HG03095 (cell line): Measurements from ENCODE around the gene CNKSR3.

Source experiments
- ATAC-seq: cut with Tn5 transposase; IDR thresholded peaks from one replicate; pipeline ENCODE4 v1.9.1; 2021; ENCODE audit warnings: moderate library complexity; ENCODE audit not compliant: unreplicated experiment

The CNKSR3 gene

DNA sequence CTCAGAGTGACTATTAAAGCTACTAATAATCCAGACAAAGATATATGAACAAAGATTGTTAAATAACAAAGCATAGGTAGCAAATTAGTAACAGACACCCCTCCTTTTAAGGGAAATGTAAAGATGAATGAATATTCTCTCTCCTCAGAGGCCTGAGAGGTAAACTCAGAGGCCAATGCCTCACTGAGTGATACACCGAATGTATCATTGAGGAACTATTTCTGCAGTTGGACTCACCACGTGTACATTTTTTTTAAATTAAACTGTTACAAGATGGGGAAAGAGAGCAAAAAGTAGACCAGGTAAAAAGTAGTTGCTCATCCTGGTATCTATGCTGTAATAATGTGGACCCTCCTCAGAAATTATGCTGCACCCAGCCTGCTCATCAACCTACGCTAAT is 81.6 kb downstream of the CNKSR3 start:
- ATAC-seq: no peak

DNA sequence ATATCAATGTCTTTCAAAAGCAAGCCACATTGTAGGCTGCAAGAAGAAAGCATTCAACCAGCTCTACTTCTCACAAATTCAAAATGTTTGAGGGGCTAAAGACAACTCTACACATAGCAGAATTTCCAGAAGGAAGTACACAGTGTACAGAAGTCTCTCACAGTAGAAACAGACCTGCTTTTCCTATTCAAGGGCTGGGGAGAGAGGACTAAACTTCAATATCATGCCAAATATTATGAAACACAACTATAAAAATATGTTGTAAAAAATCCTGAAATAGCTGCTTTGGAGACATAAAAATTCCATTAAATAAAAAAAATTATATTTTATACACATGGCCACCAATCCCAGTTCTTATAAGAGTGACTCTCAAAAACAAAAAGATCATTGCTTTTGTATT is 83.0 kb downstream of the CNKSR3 start:
- no peak for ATAC-seq

DNA sequence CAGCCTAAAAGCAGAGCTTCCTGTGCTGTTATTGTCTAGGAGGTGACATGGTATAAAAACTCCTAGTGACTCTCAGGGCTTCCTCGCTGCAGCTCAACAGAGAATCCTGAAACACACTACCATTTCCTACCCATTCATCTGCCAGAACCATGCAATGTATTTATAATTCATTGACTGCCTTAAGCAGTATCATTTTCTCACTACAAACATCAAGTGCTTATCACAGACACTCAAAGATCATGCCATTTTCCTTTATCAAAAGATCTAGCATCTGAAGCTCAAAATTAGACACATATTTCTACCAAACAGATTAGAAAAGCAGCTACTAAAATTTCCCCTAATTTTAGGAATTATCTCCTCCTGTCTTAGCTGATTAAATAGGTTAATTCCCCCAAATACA is 83.5 kb downstream of the CNKSR3 start:
- no peak for ATAC-seq

GRCh38 chr6:154425034-154425433 is 85.5 kb downstream of the CNKSR3 start:
- ATAC-seq: no peak

DNA sequence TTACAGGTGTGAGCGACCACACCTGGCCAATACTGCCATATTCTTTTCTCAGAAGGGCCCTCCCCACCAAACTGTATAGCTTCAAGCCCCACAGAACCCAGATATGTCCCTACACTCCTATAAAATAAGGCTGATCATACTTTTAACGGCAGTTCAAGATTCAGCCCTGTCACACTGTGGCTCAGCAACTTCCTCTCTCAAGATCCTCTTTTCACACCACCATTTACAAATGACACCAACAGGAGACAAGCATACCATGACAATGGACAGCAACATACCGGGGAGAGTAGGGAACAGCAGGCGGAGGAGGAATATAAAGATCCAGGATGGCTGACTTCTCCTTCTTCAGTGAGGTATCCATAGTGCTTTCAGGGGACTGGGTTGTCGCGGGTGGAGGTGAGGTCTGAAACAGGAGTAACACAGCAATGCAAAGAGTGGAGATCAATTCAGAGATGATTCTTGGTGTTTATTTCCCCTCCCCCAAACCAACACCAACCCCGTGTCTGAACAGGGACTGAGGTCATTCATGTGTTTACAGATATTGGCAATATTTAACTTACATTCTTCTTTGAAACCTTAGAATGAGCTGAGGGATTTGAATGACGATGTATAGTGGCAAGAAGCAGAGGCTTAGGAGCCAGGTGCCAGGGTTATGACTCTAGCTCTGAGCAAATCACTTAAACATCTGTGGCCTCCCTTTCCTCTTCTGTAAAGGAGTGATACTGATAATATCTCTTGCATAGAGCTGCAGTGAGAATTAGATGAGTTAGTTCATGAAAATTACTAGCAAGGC is 96.3 kb downstream of the CNKSR3 start:
- no peak for ATAC-seq

DNA sequence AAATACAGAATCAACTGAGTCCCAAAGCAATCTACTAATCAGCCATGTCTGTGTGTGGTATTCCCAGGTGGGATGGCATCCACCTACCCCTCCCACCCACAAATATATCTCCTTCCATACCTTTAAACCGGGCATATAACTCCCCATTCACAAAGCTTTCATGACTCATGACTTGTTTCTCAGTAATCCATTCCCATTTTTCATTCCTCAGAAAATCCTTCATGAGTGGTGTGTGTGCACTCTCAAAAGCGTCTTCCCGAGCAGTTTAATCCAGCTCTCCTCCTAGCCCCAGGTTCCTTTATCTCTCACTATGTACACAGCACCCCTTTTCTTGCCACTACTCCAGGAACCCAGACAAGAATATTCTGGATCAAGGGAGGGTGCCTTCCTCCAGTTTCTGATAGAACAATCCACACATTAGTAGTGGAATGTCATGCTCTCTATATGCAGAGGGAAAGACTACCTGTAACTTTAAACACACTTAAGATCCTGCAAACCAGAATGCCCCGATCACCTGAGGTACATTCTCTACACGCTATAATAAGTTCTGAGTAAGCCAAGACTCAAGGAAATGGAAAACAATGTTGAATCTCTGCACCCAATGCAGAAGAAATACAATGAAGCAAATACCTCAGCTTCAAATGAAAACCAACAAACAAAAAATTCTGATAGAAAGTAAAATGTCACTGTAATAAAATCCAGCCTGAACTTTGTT is 98.2 kb downstream of the CNKSR3 start:
- no peak for ATAC-seq

GRCh38 chr6:154411076-154411475 is 99.4 kb downstream of the CNKSR3 start:
- no peak for ATAC-seq

DNA sequence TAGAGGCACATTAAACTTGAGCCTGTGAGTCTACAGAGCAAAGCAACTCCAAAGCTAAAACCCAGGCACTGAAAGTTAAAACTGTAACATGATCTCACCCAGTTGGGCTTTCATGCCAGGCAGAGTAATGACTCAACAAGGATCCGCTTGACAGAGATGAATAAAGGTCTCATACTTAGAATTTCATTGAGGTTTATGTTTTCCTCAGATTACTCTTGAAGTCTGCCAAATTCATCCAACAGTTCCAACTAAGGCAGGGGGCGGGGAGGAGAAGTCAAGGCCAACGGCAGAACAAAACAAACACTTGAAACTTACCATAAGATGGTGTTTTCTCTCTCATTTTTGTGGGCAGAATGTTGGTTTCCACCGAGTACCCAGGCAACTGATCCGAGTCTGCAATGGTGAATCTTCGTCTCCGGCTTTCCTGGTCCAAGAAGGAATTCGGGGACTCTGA is 99.8 kb downstream of the CNKSR3 start:
- ATAC-seq: no peak

DNA sequence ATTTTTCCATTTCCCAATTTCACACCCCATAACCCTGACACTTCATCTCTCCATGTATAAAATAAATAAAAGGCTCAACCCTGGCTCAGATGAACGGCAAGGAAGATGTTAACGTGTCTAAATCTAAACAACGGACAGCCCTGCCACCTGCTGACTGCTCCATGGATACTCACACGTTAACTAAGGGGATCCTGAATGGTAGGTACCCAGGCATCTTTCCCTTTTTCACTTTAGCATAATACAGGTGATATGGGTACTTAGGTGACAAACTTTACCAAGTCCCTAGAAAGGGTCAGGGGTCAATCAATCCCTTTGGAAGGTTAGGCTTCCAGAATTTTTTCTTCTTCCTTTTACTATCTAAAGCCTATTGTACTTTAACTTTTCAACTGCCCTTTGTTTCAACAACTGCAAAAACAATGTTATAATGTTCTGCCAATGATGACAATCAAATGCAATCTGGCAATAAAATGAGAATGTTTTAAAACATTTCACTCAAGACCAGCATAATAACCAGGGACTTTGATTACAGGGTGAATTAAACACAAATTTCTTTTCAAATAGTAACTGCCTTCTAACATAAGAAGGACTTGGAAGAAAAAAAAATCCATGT is 101.5 kb downstream of the CNKSR3 start:
- no peak for ATAC-seq

DNA sequence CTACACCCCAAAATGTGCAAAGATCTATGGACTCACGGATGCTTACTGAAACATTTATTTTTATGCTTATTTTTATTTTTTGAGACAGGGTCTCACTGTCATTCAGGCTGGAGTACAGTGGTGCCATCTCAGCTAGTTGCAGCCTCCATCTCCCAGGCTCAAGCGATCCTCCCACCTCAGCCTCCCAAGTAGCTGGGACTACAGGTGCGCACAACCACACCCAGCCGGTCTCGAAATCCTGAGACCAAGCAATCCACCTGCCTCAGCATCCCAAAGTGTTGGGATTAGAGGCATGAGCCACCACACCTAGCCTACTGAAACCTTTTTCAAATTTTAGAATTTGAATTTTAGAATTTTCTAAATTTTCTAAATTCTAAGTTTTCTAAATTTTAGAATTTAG is 103.0 kb downstream of the CNKSR3 start:
- ATAC-seq: no peak

DNA sequence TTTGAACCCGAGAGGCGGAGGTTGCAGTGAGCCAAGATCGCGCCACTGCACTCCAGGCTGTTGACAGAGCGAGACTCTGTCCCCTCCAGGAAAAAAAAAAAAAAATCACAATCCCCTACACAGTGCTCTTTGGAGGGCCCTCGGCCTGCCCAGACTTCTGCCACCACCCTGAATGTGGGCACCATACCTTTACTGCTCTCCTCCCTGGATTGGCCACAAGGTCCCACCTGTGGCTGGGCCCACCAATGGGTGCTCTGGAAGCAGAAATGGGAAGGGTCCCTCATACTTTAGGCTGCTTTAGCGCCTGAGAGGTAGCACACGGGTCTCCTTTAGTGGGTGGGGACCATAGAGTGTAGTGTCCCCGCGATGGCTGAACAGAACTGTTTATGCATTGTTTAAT is 103.6 kb downstream of the CNKSR3 start:
- no peak for ATAC-seq

DNA sequence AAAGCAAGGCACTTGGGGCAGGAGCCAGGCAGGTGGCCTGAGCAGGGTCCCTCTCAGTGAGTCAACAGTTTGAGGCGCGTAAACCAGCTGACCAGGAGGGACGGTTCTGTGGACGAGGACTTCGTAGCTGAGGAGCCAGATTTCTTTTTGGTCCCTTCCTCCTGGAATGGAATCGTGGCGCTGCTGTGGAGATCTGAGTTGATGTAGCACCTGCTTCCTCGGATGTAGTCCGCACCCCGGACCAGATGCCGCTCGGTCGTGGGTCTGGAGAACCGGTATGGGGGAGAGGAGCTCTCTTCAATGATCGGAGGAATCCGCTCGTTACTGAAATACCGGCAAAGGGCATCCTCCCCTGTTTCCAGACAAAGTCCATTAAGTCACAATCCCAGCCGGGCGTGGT is 104.2 kb downstream of the CNKSR3 start:
- ATAC-seq: no peak

GRCh38 chr6:154404791-154405400 is 105.6 kb downstream of the CNKSR3 start:
- ATAC-seq: no peak

DNA sequence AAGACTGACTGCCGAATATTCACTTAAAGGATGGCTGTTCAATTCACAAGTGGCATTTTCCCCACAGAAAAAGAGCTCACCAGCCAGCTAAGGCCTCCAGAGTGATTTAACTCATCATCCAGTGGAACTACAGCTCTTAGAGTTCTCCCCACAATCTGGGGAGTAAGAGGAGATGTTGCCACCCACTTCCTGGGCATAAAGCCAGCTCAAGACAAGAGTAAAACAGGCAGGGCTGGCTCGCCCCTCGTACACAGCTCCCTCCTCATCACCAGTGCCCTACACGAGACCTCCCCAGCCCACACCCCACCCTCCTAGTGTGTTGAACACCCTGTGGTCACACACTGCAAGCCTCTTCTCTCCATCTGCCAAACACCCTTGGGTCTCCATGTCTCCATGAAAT is 106.7 kb downstream of the CNKSR3 start:
- no peak for ATAC-seq

- no peak for ATAC-seq
Observed at GRCh38 chr6:154402081-154402780, 108.3 kb downstream of the CNKSR3 start.

- ATAC-seq: no peak
Observed at GRCh38 chr6:154399097-154399496, 111.4 kb downstream of the CNKSR3 start.

DNA sequence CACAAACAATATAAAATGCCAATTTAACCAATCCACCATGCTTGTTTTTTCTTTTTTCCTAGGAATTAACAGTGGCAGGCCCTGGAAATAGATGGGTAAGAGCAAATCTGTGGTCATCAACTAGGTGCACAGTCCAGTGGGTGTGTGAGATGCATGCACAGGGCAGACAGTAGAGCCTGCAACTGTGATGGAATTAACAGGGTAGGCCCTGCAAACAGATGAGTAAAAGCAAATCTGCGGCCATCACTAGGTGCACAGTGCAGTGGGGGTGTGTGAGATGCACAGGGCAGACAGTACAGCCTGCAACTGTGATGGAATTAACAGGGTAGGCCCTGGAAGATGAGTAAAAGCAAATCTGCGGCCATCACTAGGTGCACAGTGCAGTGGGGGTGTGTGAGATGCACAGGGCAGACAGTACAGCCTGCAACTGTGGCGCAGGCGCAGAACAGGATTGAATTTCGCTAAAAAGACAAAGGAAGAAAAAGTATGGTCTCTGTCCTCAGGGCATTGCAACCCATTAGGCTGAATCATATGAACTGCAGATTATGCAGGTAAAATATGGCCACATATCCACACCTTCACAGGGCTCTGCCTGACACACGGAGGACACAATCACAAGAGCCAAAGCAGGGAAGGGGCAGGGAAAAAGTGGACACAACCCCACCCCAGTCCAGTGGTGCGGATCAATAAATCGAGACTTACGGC is 112.8 kb downstream of the CNKSR3 start:
- ATAC-seq: no peak

GRCh38 chr6:154395878-154396277 is 114.6 kb downstream of the CNKSR3 start:
- ATAC-seq: no peak

DNA sequence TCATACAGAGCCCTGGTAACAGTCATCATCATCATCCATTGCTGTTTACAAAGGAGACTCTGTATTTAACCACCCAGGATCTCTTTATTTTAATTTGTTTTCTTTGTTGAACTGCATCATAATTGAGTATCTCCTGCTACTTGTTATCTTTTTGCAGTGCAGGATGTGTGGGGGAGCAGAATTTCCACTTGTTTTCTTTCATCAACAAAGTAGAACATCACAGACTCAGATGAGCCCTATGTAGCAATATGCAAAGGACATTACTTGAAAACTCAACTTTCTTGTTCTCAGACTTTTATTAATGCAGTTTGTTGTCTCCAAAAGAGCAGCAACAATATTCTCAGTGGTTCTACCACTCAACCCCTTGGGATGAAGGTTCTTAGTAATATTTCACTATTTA is 115.2 kb downstream of the CNKSR3 start:
- ATAC-seq: no peak

DNA sequence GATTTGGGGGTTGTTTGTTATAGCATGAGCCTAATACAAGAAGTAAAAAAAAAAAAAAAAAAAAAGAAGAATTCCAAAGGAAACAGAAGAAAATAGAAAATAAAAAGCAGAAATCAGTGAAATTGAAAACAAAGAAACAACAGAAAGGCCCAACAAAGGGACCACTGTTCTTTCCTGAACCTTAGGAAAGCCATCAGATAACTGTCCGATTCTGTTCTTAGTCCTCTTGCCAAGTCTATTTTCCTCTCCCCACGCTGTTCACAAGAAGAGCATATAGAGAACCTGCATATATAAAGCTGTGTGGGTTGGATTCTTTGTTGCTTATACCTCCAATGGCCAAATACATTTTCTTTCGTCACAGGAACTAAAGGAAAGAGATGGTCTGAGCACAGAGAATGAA is 115.9 kb downstream of the CNKSR3 start:
- no peak for ATAC-seq
